Measurements from ENCODE around the gene PHF12. TPM values are rescaled to one million over a fixed set of nuclear protein-coding genes. Genes with fewer than 3 reads are reported as not detected.

The PHF12 gene
- total RNA-seq, 1 donor from 2014 or later, result 33.6 TPM

GRCh38 chr17:28898527-28898955, 52.8 kb downstream of the PHF12 start:
- TF ChIP-seq CTCF (IDR thresholded peaks at IDR 0.05), result no peak
- Mint-ChIP-seq H3K27ac (ENCODE audit: unreplicated experiment) (no peak overlapping the region), H3K4me1 (ENCODE audit: low read depth) (peaks cover 37% of the 10 kb centered on the region), H3K27me3 (ENCODE audit: low read depth) (no peaks in the 10 kb centered on the region), H3K4me3 (ENCODE audit: unreplicated experiment) (no peak overlapping the region), H3K9me3 (ENCODE audit: low read depth) (no peaks in the 10 kb centered on the region), H3K36me3 (ENCODE audit: low read depth) (no peaks in the 10 kb centered on the region)
- no peak for DNase-seq (ENCODE audit: low spot score)

GRCh38 chr17:28897769-28898526, 53.4 kb downstream of the PHF12 start:
- Mint-ChIP-seq H3K27me3 (ENCODE audit: low read depth) (no peaks in the 10 kb centered on the region), H3K36me3 (ENCODE audit: low read depth) (no peaks in the 10 kb centered on the region), H3K27ac (ENCODE audit: unreplicated experiment) (peak overlapping the region; percentile 63), H3K9me3 (ENCODE audit: low read depth) (no peaks in the 10 kb centered on the region), H3K4me1 (ENCODE audit: low read depth) (peaks cover 40% of the 10 kb centered on the region), H3K4me3 (ENCODE audit: unreplicated experiment) (peak overlapping the region; percentile 85)
- DNase-seq (ENCODE audit: low spot score), result no peak
- TF ChIP-seq CTCF (IDR thresholded peaks at IDR 0.05), result no peak

GRCh38 chr17:28896884-28897768, 54.2 kb downstream of the PHF12 start, which contains the start of gene FLOT2:
Gene FLOT2, minus strand, starts transcription at chr17:28897733. Its CDS starts 159 bp downstream, at chr17:28897574.
- Mint-ChIP-seq H3K27me3 (ENCODE audit: low read depth) (no peaks in the 10 kb centered on the region), H3K4me3 (ENCODE audit: unreplicated experiment) (peak within 1 kb of the TSS; percentile 85), H3K36me3 (ENCODE audit: low read depth) (no peaks in the 10 kb centered on the region), H3K27ac (ENCODE audit: unreplicated experiment) (peak within 1 kb of the TSS; percentile 79), H3K4me1 (ENCODE audit: low read depth) (peaks cover 45% of the 10 kb centered on the region), H3K9me3 (ENCODE audit: low read depth) (no peaks in the 10 kb centered on the region)
- no peak for DNase-seq (ENCODE audit: low spot score)
- TF ChIP-seq CTCF (IDR thresholded peaks at IDR 0.05), result peak; percentile 67

- no peak for DNase-seq (ENCODE audit: low spot score)
- H3K27me3 Mint-ChIP-seq (ENCODE audit: low read depth), result no peaks in the 10 kb centered on the region
- no peaks in the 10 kb centered on the region for H3K36me3 Mint-ChIP-seq (ENCODE audit: low read depth)
- no peak for TF ChIP-seq CTCF (IDR thresholded peaks at IDR 0.05)
- peak overlapping the region; percentile 79 for H3K27ac Mint-ChIP-seq (ENCODE audit: unreplicated experiment)
- no peaks in the 10 kb centered on the region for H3K9me3 Mint-ChIP-seq (ENCODE audit: low read depth)
- peaks cover 45% of the 10 kb centered on the region for H3K4me1 Mint-ChIP-seq (ENCODE audit: low read depth)
- H3K4me3 Mint-ChIP-seq (ENCODE audit: unreplicated experiment), result peak overlapping the region; percentile 85
Observed at GRCh38 chr17:28896491-28896883, 54.8 kb downstream of the PHF12 start.

GRCh38 chr17:28895794-28896447, 55.4 kb downstream of the PHF12 start:
- H3K4me1 Mint-ChIP-seq (ENCODE audit: low read depth), result peaks cover 51% of the 10 kb centered on the region
- peak overlapping the region; percentile 85 for H3K4me3 Mint-ChIP-seq (ENCODE audit: unreplicated experiment)

More at GRCh38 chr17:28895794-28896447, 55.4 kb downstream of the PHF12 start:
- Mint-ChIP-seq H3K27me3 (ENCODE audit: low read depth) (no peaks in the 10 kb centered on the region), H3K9me3 (ENCODE audit: low read depth) (no peaks in the 10 kb centered on the region), H3K27ac (ENCODE audit: unreplicated experiment) (peak overlapping the region; percentile 79), H3K36me3 (ENCODE audit: low read depth) (no peaks in the 10 kb centered on the region)
- TF ChIP-seq CTCF (IDR thresholded peaks at IDR 0.05), result no peak
- DNase-seq (ENCODE audit: low spot score), result peak; percentile 12

Data from chondrocyte (in vitro differentiated cells).